Astrocyte (in vitro differentiated cells and primary cell): ENCODE data around the gene PTPRN2. TPM values are rescaled to one million over a fixed set of nuclear protein-coding genes. Genes with fewer than 3 reads are reported as not detected.

ENCODE experiments used
- DNase-seq: peaks from one replicate; pipeline ENCODE4 v3.0.0-alpha.2; 2010; ENCODE audit warnings: low read depth
- FAIRE-seq: peaks from 2 replicates; lab custom pipeline; 2011; peaks lifted over from hg19 to GRCh38; lab: Jason Lieb, UNC
- H2AFZ ChIP-seq: 2 replicates; pipeline ENCODE4 v1.6.0; 2012; ENCODE audit warnings: low read depth, low read length, inconsistent platforms
- H3K27ac ChIP-seq: 2 replicates; pipeline ENCODE4 v1.5.1; 2011; ENCODE audit warnings: low read depth, low read length, inconsistent platforms
- H3K27me3 ChIP-seq: 2 replicates; pipeline ENCODE4 v1.6.0; 2011; ENCODE audit warnings: low read length, inconsistent platforms; ENCODE audit not compliant: insufficient read depth
- H3K36me3 ChIP-seq: 2 replicates; pipeline ENCODE4 v1.5.1; 2011; ENCODE audit warnings: low read length, inconsistent platforms; ENCODE audit not compliant: insufficient read depth
- H3K4me1 ChIP-seq: 2 replicates; pipeline ENCODE4 v1.5.1; 2011; ENCODE audit warnings: low read length, inconsistent platforms; ENCODE audit not compliant: insufficient read depth
- H3K4me2 ChIP-seq: 2 replicates; pipeline ENCODE4 v1.6.0; 2012; ENCODE audit warnings: low read length, inconsistent platforms
- H3K4me3 ChIP-seq: 2 replicates; pipeline ENCODE4 v1.5.1; 2011; ENCODE audit warnings: low read depth, mild to moderate bottlenecking, low read length, inconsistent platforms; ENCODE audit not compliant: insufficient read depth
- H3K79me2 ChIP-seq: 2 replicates; pipeline ENCODE4 v1.6.0; 2012; ENCODE audit warnings: mild to moderate bottlenecking, low read length, inconsistent platforms; ENCODE audit not compliant: insufficient read depth
- H3K9ac ChIP-seq: 2 replicates; pipeline ENCODE4 v1.6.0; 2012; ENCODE audit warnings: mild to moderate bottlenecking, low read length, inconsistent platforms
- H3K9me3 ChIP-seq: 2 replicates; pipeline ENCODE4 v1.5.1; 2012; ENCODE audit warnings: low read depth, mild to moderate bottlenecking, low read length, inconsistent platforms; ENCODE audit not compliant: insufficient read depth
- H4K20me1 ChIP-seq: 2 replicates; pipeline ENCODE4 v1.6.0; 2012; ENCODE audit warnings: low read length, inconsistent platforms; ENCODE audit not compliant: insufficient read depth
- H3K27ac Mint-ChIP-seq: one replicate; pipeline ENCODE4 v1.8.0; 2021; ENCODE audit warnings: mild to moderate bottlenecking, mixed read lengths; ENCODE audit not compliant: unreplicated experiment
- H3K27me3 Mint-ChIP-seq: one replicate; pipeline ENCODE4 v1.8.0; 2021; ENCODE audit warnings: low read depth, mixed read lengths; ENCODE audit not compliant: unreplicated experiment
- H3K36me3 Mint-ChIP-seq: one replicate; pipeline ENCODE4 v1.8.0; 2021; ENCODE audit warnings: low read depth, mixed read lengths; ENCODE audit not compliant: unreplicated experiment
- H3K4me1 Mint-ChIP-seq: one replicate; pipeline ENCODE4 v1.8.0; 2021; ENCODE audit warnings: low read depth, mixed read lengths; ENCODE audit not compliant: unreplicated experiment
- H3K4me3 Mint-ChIP-seq: one replicate; pipeline ENCODE4 v1.8.0; 2021; ENCODE audit warnings: mild to moderate bottlenecking, moderate library complexity, mixed read lengths; ENCODE audit not compliant: unreplicated experiment
- H3K9me3 Mint-ChIP-seq: one replicate; pipeline ENCODE4 v1.8.0; 2021; ENCODE audit warnings: mild to moderate bottlenecking, mixed read lengths; ENCODE audit not compliant: unreplicated experiment
- EZH2 ChIP-seq: IDR thresholded peaks from 2 replicates; pipeline ENCODE4 v1.6.1; 2012; ENCODE audit warnings: mild to moderate bottlenecking, low read length, inconsistent platforms; ENCODE audit not compliant: insufficient read depth
- total RNA-seq: library from RNA; stranded (reverse); gene quantifications from 2 replicates; pipeline ENCODE4 v1.2.1, GENCODE V29; 2021
- TF ChIP-seq, protein P1 (sequence below): IDR thresholded peaks from 2 replicates; pipeline ENCODE4 v1.5.1; 2011; ENCODE audit warnings: low read depth, mild to moderate bottlenecking, inconsistent platforms, low read length, moderate library complexity; ENCODE audit not compliant: insufficient read depth

The PTPRN2 gene
- total RNA-seq, 1 donor from 2014 or later: 0.09 TPM

DNA sequence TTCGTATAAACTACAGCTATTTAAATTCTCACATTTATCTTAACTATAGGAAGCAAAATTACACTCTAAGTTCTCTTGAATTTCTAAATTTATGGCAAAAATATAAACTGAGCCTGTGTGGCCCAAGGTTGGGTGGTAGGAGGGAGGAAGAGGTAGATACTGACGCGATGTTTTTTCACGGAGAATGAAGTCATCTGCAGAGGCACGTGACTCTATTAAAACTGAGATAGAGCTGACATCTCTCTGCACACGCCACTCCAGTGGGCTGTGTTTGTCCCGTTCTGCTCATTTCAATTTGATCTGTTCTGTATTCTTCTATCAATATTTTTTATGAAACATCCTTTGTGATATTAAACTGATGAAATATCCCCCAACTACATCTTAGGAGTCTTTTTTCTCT lies 964.1 kb downstream of the PTPRN2 start:
- H3K4me1 Mint-ChIP-seq: no peaks in the 10 kb centered on the region
- H3K4me3 Mint-ChIP-seq: no peak overlapping the region
- no peak overlapping the region for H3K9ac ChIP-seq
- H3K79me2 ChIP-seq: no peaks in the 10 kb centered on the region
- H3K4me3 ChIP-seq: no peak overlapping the region
- no peak for DNase-seq
- H3K4me1 ChIP-seq: no peaks in the 10 kb centered on the region
- H2AFZ ChIP-seq: no peak overlapping the region
- no peaks in the 10 kb centered on the region for H3K27me3 Mint-ChIP-seq
- no peak overlapping the region for H3K27ac ChIP-seq
- H3K27me3 ChIP-seq: no peaks in the 10 kb centered on the region
- no peaks in the 10 kb centered on the region for H3K36me3 Mint-ChIP-seq
- no peaks in the 10 kb centered on the region for H3K9me3 ChIP-seq
- H3K36me3 ChIP-seq: no peaks in the 10 kb centered on the region
- H3K4me2 ChIP-seq: no peak overlapping the region
- no peak overlapping the region for H3K27ac Mint-ChIP-seq
- H4K20me1 ChIP-seq: no peaks in the 10 kb centered on the region
- no peak for FAIRE-seq
- TF ChIP-seq, protein P1, sequence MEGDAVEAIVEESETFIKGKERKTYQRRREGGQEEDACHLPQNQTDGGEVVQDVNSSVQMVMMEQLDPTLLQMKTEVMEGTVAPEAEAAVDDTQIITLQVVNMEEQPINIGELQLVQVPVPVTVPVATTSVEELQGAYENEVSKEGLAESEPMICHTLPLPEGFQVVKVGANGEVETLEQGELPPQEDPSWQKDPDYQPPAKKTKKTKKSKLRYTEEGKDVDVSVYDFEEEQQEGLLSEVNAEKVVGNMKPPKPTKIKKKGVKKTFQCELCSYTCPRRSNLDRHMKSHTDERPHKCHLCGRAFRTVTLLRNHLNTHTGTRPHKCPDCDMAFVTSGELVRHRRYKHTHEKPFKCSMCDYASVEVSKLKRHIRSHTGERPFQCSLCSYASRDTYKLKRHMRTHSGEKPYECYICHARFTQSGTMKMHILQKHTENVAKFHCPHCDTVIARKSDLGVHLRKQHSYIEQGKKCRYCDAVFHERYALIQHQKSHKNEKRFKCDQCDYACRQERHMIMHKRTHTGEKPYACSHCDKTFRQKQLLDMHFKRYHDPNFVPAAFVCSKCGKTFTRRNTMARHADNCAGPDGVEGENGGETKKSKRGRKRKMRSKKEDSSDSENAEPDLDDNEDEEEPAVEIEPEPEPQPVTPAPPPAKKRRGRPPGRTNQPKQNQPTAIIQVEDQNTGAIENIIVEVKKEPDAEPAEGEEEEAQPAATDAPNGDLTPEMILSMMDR: no peak
- TF ChIP-seq EZH2: no peak
- H3K9me3 Mint-ChIP-seq: peaks cover 33% of the 10 kb centered on the region

DNA sequence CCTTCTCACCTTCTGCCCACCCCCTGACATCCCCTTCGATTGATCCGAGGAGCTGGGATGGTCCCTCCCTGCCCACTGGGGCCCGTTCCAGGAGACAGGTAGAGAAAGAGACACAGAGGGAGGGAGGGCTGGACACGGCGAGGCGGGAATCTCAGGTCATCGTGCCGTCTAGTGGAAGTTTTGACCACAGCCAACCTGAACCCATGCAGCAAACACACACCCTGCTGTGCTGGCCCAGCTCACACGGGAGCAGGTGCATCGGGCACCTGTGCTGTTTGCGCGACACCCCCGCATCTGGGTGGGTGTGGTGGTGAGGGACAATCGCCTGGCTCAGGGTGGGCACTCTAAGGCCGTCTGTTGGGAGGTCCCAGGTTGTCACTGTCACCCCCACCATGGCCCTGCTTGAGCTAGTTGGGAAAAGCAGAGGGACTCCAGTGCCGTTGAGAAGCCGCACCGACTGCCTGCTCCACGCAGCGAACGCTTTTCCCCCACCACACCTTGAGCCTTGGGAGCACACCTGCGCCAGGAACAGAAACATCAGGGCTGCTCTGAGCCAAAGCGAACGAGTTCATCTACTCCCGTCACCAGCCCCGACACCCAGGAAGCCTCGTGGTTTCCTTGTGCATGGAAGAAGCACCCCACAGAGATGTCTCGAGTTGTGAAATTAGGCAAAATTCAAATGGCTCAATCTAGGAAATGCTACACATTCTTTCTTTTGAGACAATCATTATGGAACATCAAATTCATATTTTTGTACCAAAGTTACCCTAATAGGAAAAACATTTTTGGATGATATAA lies 965.0 kb downstream of the PTPRN2 start:
- FAIRE-seq: no peak
- Mint-ChIP-seq H3K4me1 (no peaks in the 10 kb centered on the region), H3K4me3 (no peak overlapping the region)

More for the DNA sequence above, 965.0 kb downstream of the PTPRN2 start:
- Histone ChIP-seq H3K4me2 (no peak overlapping the region), H2AFZ (no peak overlapping the region), H3K27ac (no peak overlapping the region), H3K4me3 (no peak overlapping the region), H3K9ac (no peak overlapping the region), H3K4me1 (no peaks in the 10 kb centered on the region), H3K27me3 (no peaks in the 10 kb centered on the region), H3K36me3 (no peaks in the 10 kb centered on the region), H4K20me1 (no peaks in the 10 kb centered on the region), H3K9me3 (no peaks in the 10 kb centered on the region), H3K79me2 (no peaks in the 10 kb centered on the region)
- DNase-seq: no peak
- TF ChIP-seq, protein P1: no peak
- no peak for TF ChIP-seq EZH2
- Mint-ChIP-seq H3K27ac (no peak overlapping the region), H3K27me3 (no peaks in the 10 kb centered on the region), H3K36me3 (no peaks in the 10 kb centered on the region), H3K9me3 (peaks cover 37% of the 10 kb centered on the region)
